ENCODE data around the gene RNF4.
"Not testable (repeated sequence)": the region's sequence is repeated elsewhere in the genome, so short reads cannot be mapped to it uniquely, and the experiment has no call there.

RNF4 gene

GRCh38 chr4:2534904-2535375 is 66.0 kb downstream of the RNF4 start:
- ATAC-seq (replicated peaks) (no peak), DNase-seq (no peak)
- no peaks in the 10 kb centered on the region for H3K9me3 Mint-ChIP-seq
- H3K4me1 Mint-ChIP-seq: peaks cover 9 to 11% of the 10 kb centered on the region in 2 donors
- peak overlapping the region; percentile 90 to 98 for H3K4me3 Mint-ChIP-seq
- H3K27ac Mint-ChIP-seq: peak overlapping the region; percentile 99
- no peaks in the 10 kb centered on the region for H3K36me3 Mint-ChIP-seq
- H3K27me3 Mint-ChIP-seq: no peaks in the 10 kb centered on the region

DNA sequence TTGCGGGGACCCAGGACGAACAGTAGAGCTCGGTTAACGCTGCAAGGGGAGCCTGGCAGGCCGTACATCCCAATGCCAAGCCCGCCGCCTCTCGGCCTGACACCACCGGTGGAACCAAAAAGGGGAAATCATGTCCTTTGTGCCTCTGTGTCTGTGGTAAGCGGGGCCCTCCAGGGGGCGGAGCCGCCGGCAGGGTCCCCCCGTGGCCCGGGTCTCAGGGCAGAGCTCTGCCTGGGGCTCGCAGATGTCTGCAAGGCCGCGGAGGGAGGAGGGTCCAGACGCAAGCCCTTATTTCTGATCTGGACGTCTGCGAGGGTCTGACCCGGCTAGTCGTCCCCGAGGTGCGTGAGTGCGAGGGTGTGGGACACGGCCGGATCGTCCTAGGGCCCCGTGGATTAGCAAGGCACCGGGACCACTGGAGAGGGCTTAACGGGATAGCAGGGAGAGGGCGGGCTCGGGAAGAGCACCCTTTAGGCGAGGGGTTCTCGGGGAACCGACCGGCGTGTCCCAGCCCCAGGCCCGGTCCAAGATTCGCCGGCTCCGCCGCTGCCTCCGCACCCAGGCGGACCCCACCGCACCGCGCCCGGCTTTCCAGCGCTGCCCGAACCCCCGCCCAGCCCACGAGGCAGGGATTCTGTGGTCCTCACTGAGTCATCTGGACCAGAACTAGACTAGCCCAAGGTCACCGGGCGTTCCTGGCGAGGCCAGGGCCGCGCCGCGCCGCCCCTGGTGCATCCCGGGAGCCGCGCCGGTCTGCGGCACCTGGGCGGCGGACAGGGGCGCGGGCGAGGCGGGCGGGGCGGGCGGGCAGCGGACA is 66.7 kb downstream of the RNF4 start:
- DNase-seq: peak; percentile 63
- Mint-ChIP-seq H3K27me3 (no peaks in the 10 kb centered on the region), H3K36me3 (no peaks in the 10 kb centered on the region), H3K9me3 (no peaks in the 10 kb centered on the region), H3K4me1 (peaks cover 9 to 11% of the 10 kb centered on the region in 2 donors), H3K4me3 (peak overlapping the region; percentile 90 to 98), H3K27ac (peak overlapping the region; percentile 99)
- ATAC-seq (replicated peaks): peak; percentile 35 to 36

- Mint-ChIP-seq H3K4me1 (peaks cover 9 to 16% of the 10 kb centered on the region in 2 donors), H3K27me3 (no peaks in the 10 kb centered on the region), H3K27ac (peak within 1 kb of the TSS; percentile 99), H3K4me3 (peak within 1 kb of the TSS; percentile 90 to 98), H3K9me3 (no peaks in the 10 kb centered on the region), H3K36me3 (no peaks in the 10 kb centered on the region)
- DNase-seq (peak; percentile 99), ATAC-seq (replicated peaks) (peak; percentile 88 to 91)
Measured at GRCh38 chr4:2536193-2537010, 67.5 kb downstream of the RNF4 start, which contains the start of gene FAM193A. FAM193A (plus strand) TSS chr4:2536647; CDS start chr4:2536916, 269 bp downstream.

DNA sequence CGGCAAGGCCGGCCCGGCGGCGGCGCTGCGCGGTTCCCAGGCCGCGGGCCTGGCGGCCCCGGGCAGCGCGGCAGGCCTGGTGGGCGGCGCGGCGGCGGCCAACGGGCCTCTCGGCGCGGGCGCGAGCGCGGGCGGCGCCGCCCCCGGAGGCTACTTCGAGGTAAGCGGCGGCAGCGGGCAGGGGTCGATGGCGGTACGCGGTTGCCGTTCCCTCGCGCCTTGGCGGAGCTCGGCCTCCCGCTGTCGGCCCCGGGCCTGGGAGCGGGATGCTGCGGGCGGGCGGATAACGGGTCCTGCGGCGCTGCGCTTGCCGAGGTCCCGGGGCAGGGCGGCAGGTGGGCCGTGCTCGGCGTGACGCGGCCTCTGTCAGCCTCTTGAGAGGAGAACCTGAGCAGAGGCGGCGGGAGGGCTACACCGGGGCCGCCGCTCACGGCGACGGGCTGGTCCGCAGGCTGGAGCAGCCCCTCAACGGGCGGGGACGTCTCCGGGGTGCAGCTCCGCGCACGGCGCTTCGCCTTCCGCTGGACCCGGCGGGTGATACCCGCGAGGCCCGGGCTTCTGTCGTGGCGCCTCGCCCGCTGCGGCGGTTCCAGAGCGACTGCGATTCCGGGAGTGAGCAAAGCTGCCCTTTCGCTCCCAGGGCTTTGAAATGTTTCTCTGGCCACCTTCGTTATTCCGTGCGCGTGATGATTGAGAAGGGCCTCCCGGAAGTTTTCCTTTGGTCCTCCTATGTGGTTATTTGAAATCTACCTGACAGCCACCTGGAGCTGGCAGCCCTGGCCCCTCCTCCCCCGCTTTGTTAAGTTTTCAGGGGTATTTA is 68.3 kb downstream of the RNF4 start:
- H3K4me1 Mint-ChIP-seq: peaks cover 9 to 16% of the 10 kb centered on the region in 2 donors
- no peaks in the 10 kb centered on the region for H3K27me3 Mint-ChIP-seq
- H3K4me3 Mint-ChIP-seq: peak overlapping the region; percentile 84 to 90
- ATAC-seq (replicated peaks) (peak; percentile 24 to 28), DNase-seq (peak; percentile 62)
- H3K27ac Mint-ChIP-seq: peak overlapping the region; percentile 47
- H3K9me3 Mint-ChIP-seq: no peaks in the 10 kb centered on the region
- no peaks in the 10 kb centered on the region for H3K36me3 Mint-ChIP-seq

- H3K27ac Mint-ChIP-seq; H3K4me3 Mint-ChIP-seq; ATAC-seq (replicated peaks); DNase-seq; H3K9me3 Mint-ChIP-seq; H3K27me3 Mint-ChIP-seq: not testable (repeated sequence)
- Mint-ChIP-seq H3K4me1 (peaks cover 13 to 47% of the 10 kb centered on the region in 2 donors), H3K36me3 (peaks cover 5 to 13% of the 10 kb centered on the region in 2 donors)
Measured at GRCh38 chr4:2543580-2544191, 74.8 kb downstream of the RNF4 start.

GRCh38 chr4:2545321-2546013 is 76.6 kb downstream of the RNF4 start:
- no peak overlapping the region for H3K4me3 Mint-ChIP-seq
- peaks cover 5 to 13% of the 10 kb centered on the region in 2 donors for H3K36me3 Mint-ChIP-seq
- peaks cover 9 to 51% of the 10 kb centered on the region in 2 donors for H3K4me1 Mint-ChIP-seq
- DNase-seq (no peak), ATAC-seq (replicated peaks) (no peak)
- H3K27ac Mint-ChIP-seq: no peak overlapping the region
- no peaks in the 10 kb centered on the region for H3K27me3 Mint-ChIP-seq
- H3K9me3 Mint-ChIP-seq: peaks cover 0 to 3% of the 10 kb centered on the region in 2 donors

DNA sequence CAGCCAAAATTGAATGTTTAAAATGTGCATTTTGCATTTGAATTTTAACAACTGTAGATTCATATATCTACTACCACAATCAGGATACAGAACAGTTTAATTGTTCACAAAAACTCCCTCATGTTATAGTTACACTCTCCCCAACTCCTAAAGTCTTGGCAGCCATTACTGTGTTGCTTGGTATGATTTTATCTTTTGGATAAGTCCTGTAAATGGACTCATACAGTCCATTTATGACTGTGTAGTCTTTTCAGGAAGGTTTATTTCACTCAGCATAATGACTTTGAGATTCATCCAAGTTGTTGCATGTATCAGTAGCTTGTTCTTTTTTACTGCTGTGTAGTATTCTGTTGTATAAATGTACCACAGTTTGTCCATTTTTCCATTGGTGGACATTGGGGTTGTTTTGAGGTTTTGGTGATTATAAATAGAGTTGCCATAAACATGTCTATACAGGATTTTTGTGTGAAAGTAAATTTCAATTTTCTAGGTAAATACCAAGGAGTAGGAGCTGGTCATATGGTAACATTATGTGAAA is 77.4 kb downstream of the RNF4 start:
- peaks cover 0 to 3% of the 10 kb centered on the region in 2 donors for H3K9me3 Mint-ChIP-seq
- no peaks in the 10 kb centered on the region for H3K27me3 Mint-ChIP-seq
- H3K36me3 Mint-ChIP-seq: peaks cover 5 to 13% of the 10 kb centered on the region in 2 donors
- no peak overlapping the region for H3K27ac Mint-ChIP-seq
- DNase-seq (no peak), ATAC-seq (replicated peaks) (no peak)
- H3K4me3 Mint-ChIP-seq: no peak overlapping the region
- peaks cover 10 to 52% of the 10 kb centered on the region in 2 donors for H3K4me1 Mint-ChIP-seq

DNA sequence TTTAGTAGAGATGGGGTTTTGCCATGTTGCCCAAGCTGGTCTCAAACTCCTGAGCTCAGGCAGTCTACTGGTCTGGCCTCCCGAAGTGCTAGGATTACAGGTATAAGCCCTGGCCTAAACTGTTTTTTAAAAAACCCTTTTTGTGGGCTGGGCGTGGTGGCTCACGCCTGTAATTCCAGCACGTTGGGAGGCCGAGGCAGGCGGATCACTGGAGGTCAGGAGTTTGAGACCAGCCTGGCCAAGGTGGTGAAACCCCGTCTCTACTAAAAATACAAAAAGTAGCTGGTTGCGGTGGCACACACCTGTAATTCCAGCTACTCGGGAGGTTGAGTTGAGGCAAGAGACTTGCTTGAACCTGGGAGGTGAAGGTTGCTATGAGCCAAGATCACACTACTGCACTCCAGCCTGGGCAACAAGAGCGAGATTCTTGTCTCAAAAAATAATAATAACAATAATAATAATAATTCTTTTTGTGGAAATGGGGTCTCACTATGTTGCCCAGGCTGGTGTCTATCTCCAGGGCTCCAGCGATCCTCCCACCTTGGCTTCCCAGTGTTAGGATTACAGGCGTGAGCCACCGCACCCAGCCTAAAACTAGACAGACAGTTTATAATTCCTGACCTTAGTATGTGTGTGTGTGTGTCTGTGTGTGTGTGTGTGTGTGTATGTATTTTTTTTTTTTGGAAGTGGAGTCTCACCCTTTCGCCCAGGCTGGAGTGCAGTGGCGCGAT is 78.2 kb downstream of the RNF4 start:
- peaks cover 5 to 13% of the 10 kb centered on the region in 2 donors for H3K36me3 Mint-ChIP-seq
- H3K27me3 Mint-ChIP-seq; ATAC-seq (replicated peaks); H3K9me3 Mint-ChIP-seq; H3K4me3 Mint-ChIP-seq; H3K27ac Mint-ChIP-seq; DNase-seq: not testable (repeated sequence)
- peaks cover 13 to 56% of the 10 kb centered on the region in 2 donors for H3K4me1 Mint-ChIP-seq

GRCh38 chr4:2551118-2551517 is 82.2 kb downstream of the RNF4 start:
- no peak for DNase-seq
- H3K9me3 Mint-ChIP-seq: peaks cover 0 to 3% of the 10 kb centered on the region in 2 donors
- peaks cover 17 to 59% of the 10 kb centered on the region in 2 donors for H3K4me1 Mint-ChIP-seq
- no peak for ATAC-seq (replicated peaks)
- H3K27ac Mint-ChIP-seq: no peak overlapping the region
- no peak overlapping the region for H3K4me3 Mint-ChIP-seq
- no peaks in the 10 kb centered on the region for H3K27me3 Mint-ChIP-seq
- H3K36me3 Mint-ChIP-seq: peaks cover 9 to 14% of the 10 kb centered on the region in 2 donors

DNA sequence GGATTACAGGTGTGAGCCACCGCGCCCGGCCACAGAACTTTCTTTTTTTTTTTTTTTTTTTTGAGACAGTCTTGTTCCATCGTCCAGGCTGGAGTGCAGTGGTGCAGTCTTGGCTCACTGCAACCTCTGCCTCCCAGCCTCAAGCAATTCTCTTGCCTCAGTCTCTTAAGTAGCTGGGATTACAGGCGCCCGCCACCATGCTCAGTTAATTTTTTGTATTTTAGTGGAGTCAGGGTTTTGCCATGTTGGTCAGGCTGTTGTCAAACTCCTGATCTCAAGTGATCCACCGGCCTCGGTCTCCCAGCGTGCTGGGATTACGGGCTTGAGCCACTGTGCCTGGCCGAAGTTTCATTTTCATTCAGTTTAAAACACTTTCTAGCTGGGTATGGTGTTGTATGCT is 83.9 kb downstream of the RNF4 start:
- H3K27me3 Mint-ChIP-seq: no peaks in the 10 kb centered on the region
- DNase-seq (no peak), ATAC-seq (replicated peaks) (no peak)
- no peak overlapping the region for H3K27ac Mint-ChIP-seq
- no peaks in the 10 kb centered on the region for H3K9me3 Mint-ChIP-seq
- H3K4me1 Mint-ChIP-seq: peaks cover 13 to 53% of the 10 kb centered on the region in 2 donors
- no peak overlapping the region for H3K4me3 Mint-ChIP-seq
- H3K36me3 Mint-ChIP-seq: peaks cover 7 to 9% of the 10 kb centered on the region in 2 donors

- Mint-ChIP-seq H3K27me3 (no peaks in the 10 kb centered on the region), H3K9me3 (no peaks in the 10 kb centered on the region), H3K4me1 (peaks cover 19 to 52% of the 10 kb centered on the region in 2 donors), H3K36me3 (peaks cover 11 to 28% of the 10 kb centered on the region in 2 donors), H3K4me3 (no peak overlapping the region), H3K27ac (no peak overlapping the region)
- no peak for ATAC-seq (replicated peaks)
- DNase-seq: no peak
Measured at GRCh38 chr4:2558301-2558700, 89.4 kb downstream of the RNF4 start.

- Mint-ChIP-seq H3K27me3 (no peaks in the 10 kb centered on the region), H3K9me3 (no peaks in the 10 kb centered on the region), H3K4me3 (no peak overlapping the region), H3K27ac (no peak overlapping the region), H3K36me3 (peaks cover 9 to 33% of the 10 kb centered on the region in 2 donors), H3K4me1 (peaks cover 13 to 41% of the 10 kb centered on the region in 2 donors)
- ATAC-seq (replicated peaks) (no peak), DNase-seq (no peak)
Measured at GRCh38 chr4:2560167-2560566, 91.3 kb downstream of the RNF4 start.

Data from stimulated activated naive B cell treated with anti-CD40 and anti-IgM and Interleukin-4, amounts not matched to agents 10 μg/mL and 1 μg/mL and 100 μg/mL, for 72 hours (primary cell).